Kidney epithelial cell (primary cell): ENCODE results near the gene BTBD7. TPM values are rescaled to one million over a fixed set of nuclear protein-coding genes. Genes with fewer than 3 reads are reported as not detected.

Experiments used
- DNase-seq: peaks from one replicate; pipeline ENCODE4 v3.0.0-alpha.2; 2010; ENCODE audit warnings: low read depth
- H3K27me3 ChIP-seq: 2 replicates; pipeline ENCODE4 v1.6.0; 2011; ENCODE audit warnings: low read length; ENCODE audit not compliant: control insufficient read depth, insufficient read depth
- H3K36me3 ChIP-seq: 2 replicates; pipeline ENCODE4 v1.5.1; 2011; ENCODE audit warnings: low read length; ENCODE audit not compliant: control insufficient read depth, insufficient read depth
- H3K4me3 ChIP-seq: 2 replicates; pipeline ENCODE4 v1.5.1; 2011; ENCODE audit warnings: low read depth, mild to moderate bottlenecking, control low read depth, low read length
- CTCF ChIP-seq: IDR thresholded peaks from 2 replicates; pipeline ENCODE4 v1.5.1; 2011; ENCODE audit warnings: mild to moderate bottlenecking, moderate library complexity, low read length, control low read depth, inconsistent platforms; ENCODE audit not compliant: insufficient read depth, poor library complexity, severe bottlenecking
- total RNA-seq: library from RNA; depleted of rRNA; stranded (reverse); fragments of >200 nt; gene quantifications from 2 replicates; pipeline ENCODE4 v1.2.3, GENCODE V29; 2015

Gene BTBD7
- total RNA-seq, 1 donor from 2014 or later, result 29.6 TPM

- Histone ChIP-seq H3K4me3 (peak overlapping the region; percentile 23), H3K36me3 (no peaks in the 10 kb centered on the region), H3K27me3 (no peaks in the 10 kb centered on the region)
- DNase-seq, result peak; percentile 64
- TF ChIP-seq CTCF, result no peak
Measured at GRCh38 chr14:93318927-93319326, 13.9 kb downstream of the BTBD7 start.

GRCh38 chr14:93317875-93318807 lies 14.7 kb downstream of the BTBD7 start:
- no peak for TF ChIP-seq CTCF
- no peak for DNase-seq
- Histone ChIP-seq H3K4me3 (peak overlapping the region; percentile 23), H3K27me3 (no peaks in the 10 kb centered on the region), H3K36me3 (no peaks in the 10 kb centered on the region)

- H3K27me3 ChIP-seq, result no peaks in the 10 kb centered on the region
- no peak for TF ChIP-seq CTCF
- no peaks in the 10 kb centered on the region for H3K36me3 ChIP-seq
- H3K4me3 ChIP-seq, result no peak overlapping the region
- no peak for DNase-seq
Measured at GRCh38 chr14:93317210-93317874, 15.5 kb downstream of the BTBD7 start.

GRCh38 chr14:93316716-93317115 lies 16.1 kb downstream of the BTBD7 start:
- TF ChIP-seq CTCF, result no peak
- H3K36me3 ChIP-seq, result no peaks in the 10 kb centered on the region
- no peaks in the 10 kb centered on the region for H3K27me3 ChIP-seq
- no peak overlapping the region for H3K4me3 ChIP-seq
- DNase-seq, result no peak

GRCh38 chr14:93315575-93315974 lies 17.3 kb downstream of the BTBD7 start:
- H3K36me3 ChIP-seq, result no peaks in the 10 kb centered on the region
- no peaks in the 10 kb centered on the region for H3K27me3 ChIP-seq
- no peak for DNase-seq
- no peak for TF ChIP-seq CTCF
- no peak overlapping the region for H3K4me3 ChIP-seq
